Amniotic stem cell (primary cell): ENCODE results near the gene UROD.
"Not testable (repeated sequence)": the region's sequence is repeated elsewhere in the genome, so short reads cannot be mapped to it uniquely, and the experiment has no call there.

ENCODE experiments used
- DNase-seq: peaks from one replicate; lab custom pipeline; 2025; lab: John Stamatoyannopoulos, UW

The UROD gene

DNA sequence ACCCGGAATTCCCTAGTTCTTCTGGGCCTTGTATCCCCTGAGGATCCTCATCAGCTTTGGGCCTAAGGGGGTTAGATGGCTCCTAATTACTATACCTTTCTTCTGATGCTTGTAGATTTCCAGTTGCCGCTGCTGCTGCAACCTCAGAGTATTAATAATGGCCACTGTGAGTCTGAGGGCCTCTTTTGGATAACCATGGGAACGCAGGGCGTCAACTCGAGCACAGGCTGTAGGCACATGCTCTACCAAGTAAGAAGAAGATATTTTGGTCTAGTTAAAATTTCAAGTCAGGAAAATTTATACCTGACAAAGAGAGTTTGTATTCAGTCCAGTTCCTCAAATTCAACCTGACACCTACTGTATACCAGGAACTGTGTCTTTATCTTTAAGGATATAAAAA lies 28.2 kb downstream of the UROD start:
- no peak for DNase-seq

- DNase-seq = no peak
Observed at GRCh38 chr1:45043094-45043493, 31.0 kb downstream of the UROD start.

DNA sequence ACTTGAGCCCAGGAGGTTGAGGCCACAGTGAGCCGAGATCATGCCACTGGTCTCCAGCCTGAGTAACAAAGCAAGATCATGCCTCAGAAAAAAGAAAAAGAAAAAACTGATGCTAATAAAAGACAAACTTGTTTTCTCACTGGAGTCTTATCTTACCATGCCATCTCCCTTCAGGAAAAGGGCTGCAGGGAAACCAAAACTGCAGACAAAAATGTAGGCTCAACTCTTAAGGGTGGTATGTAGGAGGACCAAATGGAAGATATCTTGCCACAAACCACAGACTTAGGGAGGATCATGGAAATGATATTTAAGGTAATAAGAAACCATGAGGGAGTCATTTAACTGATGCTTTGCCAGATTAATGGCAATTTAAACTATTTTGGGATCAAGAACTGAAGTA lies 32.9 kb downstream of the UROD start:
- DNase-seq = no peak

GRCh38 chr1:45047032-45047431 lies 35.0 kb downstream of the UROD start:
- DNase-seq = no peak

- DNase-seq = no peak
Observed at GRCh38 chr1:45051005-45051772, 39.1 kb downstream of the UROD start.

DNA sequence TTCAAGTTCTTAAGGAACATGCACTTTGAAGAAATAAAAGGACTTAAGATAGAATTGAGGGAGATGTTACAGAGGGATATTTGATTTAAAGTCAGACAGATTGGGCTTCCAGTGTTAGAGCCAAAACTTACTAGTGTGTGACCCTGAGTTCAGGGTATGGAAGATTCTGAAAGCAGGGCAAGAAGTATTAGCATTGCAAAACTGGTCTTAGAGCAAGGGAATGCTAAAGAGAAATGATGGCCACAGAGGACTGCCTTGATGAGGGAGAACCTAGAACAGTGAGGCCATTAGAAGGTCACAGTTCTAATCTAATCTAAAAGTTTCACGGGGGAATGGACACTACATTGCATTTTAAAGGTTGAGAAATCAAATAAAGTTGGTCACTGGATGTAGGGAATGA lies 45.5 kb downstream of the UROD start:
- no peak for DNase-seq

DNA sequence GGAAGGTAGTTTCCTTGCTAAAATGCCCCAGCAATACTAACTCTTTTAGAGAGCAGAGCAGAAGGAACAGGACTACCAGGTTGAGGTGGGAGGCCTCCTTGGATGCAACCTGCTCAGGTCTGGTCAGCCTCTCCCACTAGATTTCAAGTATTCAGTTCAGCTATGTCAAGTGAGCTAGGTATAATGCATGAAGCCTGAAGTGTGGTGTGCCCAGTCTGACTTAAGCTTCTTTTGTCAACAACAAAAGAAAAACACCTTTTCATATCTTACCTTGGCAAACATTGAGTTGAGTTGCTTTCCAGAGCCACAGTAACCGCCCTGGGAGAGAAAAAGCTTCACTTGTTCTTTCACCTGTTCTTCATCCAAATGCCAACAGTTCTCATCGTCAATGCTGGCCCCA lies 47.8 kb downstream of the UROD start:
- no peak for DNase-seq

GRCh38 chr1:45062463-45062862 lies 50.4 kb downstream of the UROD start:
- DNase-seq = not testable (repeated sequence)

GRCh38 chr1:45065083-45065482 lies 53.0 kb downstream of the UROD start:
- DNase-seq = no peak
